Gastroesophageal sphincter (tissue), 3 donors: ENCODE measurements around the gene KLHL3.

Source experiments
- EP300 ChIP-seq: sonication (generic); formaldehyde crosslinking; IDR thresholded peaks from one replicate; pipeline ENCODE4 v1.6.1; 2017; ENCODE audit warnings: antibody characterized with exemption, mild to moderate bottlenecking
- TF ChIP-seq, protein P1 (sequence below), 4 experiments: fragments of 200-600 bp in 2 of 4; fragments of 450-650 bp in 2 of 4; sonication (generic) in 1 of 4; IDR thresholded peaks; one replicate each; pipeline ENCODE4 v1.5.1; 2017 to 2019; ENCODE audit warnings: antibody characterized with exemption in 4 of 4, mild to moderate bottlenecking in 2 of 4, moderate library complexity in 2 of 4

DNA sequence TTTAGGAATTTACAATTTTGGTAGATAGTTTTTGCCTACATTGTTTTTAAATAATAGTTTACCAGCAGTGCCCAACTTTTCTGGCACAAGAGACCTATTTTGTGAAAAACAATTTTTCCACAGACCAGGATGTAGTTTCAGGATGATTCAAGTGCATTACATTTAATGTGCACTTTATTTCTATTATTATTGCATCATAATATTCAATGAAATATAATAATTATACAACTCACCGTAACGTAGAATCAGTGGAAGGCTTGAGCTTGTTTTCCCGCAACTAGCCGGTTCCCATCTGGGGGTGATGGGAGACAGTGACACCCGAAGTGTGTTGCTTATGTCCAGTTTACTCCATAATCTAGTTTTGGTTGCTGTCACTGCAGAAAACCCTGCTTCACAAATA, 21.7 kb upstream of the KLHL3 start:
- TF ChIP-seq, protein P1, sequence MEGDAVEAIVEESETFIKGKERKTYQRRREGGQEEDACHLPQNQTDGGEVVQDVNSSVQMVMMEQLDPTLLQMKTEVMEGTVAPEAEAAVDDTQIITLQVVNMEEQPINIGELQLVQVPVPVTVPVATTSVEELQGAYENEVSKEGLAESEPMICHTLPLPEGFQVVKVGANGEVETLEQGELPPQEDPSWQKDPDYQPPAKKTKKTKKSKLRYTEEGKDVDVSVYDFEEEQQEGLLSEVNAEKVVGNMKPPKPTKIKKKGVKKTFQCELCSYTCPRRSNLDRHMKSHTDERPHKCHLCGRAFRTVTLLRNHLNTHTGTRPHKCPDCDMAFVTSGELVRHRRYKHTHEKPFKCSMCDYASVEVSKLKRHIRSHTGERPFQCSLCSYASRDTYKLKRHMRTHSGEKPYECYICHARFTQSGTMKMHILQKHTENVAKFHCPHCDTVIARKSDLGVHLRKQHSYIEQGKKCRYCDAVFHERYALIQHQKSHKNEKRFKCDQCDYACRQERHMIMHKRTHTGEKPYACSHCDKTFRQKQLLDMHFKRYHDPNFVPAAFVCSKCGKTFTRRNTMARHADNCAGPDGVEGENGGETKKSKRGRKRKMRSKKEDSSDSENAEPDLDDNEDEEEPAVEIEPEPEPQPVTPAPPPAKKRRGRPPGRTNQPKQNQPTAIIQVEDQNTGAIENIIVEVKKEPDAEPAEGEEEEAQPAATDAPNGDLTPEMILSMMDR (IDR thresholded peaks at IDR 0.05) = no peak
- no peak for TF ChIP-seq EP300
